ENCODE data around the gene LAMA4.

LAMA4 gene

GRCh38 chr6:112195166-112195565 lies 59.2 kb downstream of the LAMA4 start:
- Histone ChIP-seq H2AFZ (ENCODE audit: low read depth, low read length) (no peak overlapping the region), H3K36me3 (ENCODE audit: insufficient read depth, low read length) (no peaks in the 10 kb centered on the region), H3K4me1 (ENCODE audit: insufficient read depth, low read length) (peaks cover 14% of the 10 kb centered on the region), H3K4me3 (ENCODE audit: low read length) (no peak overlapping the region), H3K9me3 (ENCODE audit: low read length) (no peaks in the 10 kb centered on the region), H3K27me3 (ENCODE audit: insufficient read depth, low read length) (no peaks in the 10 kb centered on the region)

- Histone ChIP-seq H3K36me3 (ENCODE audit: insufficient read depth, low read length) (no peaks in the 10 kb centered on the region), H3K9me3 (ENCODE audit: low read length) (no peaks in the 10 kb centered on the region), H3K27me3 (ENCODE audit: insufficient read depth, low read length) (no peaks in the 10 kb centered on the region), H3K4me3 (ENCODE audit: low read length) (no peak overlapping the region), H3K4me1 (ENCODE audit: insufficient read depth, low read length) (peaks cover 14% of the 10 kb centered on the region), H2AFZ (ENCODE audit: low read depth, low read length) (no peak overlapping the region)
Measured at GRCh38 chr6:112194511-112194910, 59.9 kb downstream of the LAMA4 start.

GRCh38 chr6:112193535-112194051 lies 60.8 kb downstream of the LAMA4 start:
- Histone ChIP-seq H3K27me3 (ENCODE audit: insufficient read depth, low read length) (no peaks in the 10 kb centered on the region), H3K4me1 (ENCODE audit: insufficient read depth, low read length) (peaks cover 14% of the 10 kb centered on the region), H2AFZ (ENCODE audit: low read depth, low read length) (no peak overlapping the region), H3K36me3 (ENCODE audit: insufficient read depth, low read length) (no peaks in the 10 kb centered on the region), H3K9me3 (ENCODE audit: low read length) (no peaks in the 10 kb centered on the region), H3K4me3 (ENCODE audit: low read length) (no peak overlapping the region)

DNA sequence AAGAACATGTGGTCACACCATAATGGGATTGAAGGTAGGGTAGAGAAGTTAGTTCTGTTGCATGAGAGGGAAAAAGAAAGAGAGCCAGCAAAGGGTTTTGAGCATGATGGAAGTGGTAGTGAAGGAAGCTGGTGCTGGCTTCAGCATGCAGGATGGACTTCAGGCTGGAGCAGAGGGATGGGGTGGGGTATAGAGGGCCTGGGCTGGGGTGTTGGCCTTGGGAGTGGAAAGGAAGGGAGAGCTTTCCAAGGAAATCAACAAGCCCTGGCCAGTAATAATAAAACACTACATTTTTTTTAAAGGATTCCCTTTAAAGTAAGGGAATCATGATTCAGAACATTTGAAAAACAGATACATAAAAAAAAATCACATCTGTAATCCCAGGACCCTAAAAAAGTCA lies 61.2 kb downstream of the LAMA4 start:
- no peaks in the 10 kb centered on the region for H3K36me3 ChIP-seq (ENCODE audit: insufficient read depth, low read length)
- H3K4me1 ChIP-seq (ENCODE audit: insufficient read depth, low read length), result peaks cover 14% of the 10 kb centered on the region
- H2AFZ ChIP-seq (ENCODE audit: low read depth, low read length), result no peak overlapping the region
- H3K9me3 ChIP-seq (ENCODE audit: low read length), result no peaks in the 10 kb centered on the region
- no peak overlapping the region for H3K4me3 ChIP-seq (ENCODE audit: low read length)
- no peaks in the 10 kb centered on the region for H3K27me3 ChIP-seq (ENCODE audit: insufficient read depth, low read length)

- Histone ChIP-seq H3K4me3 (ENCODE audit: low read length) (no peak overlapping the region), H3K27me3 (ENCODE audit: insufficient read depth, low read length) (no peaks in the 10 kb centered on the region), H2AFZ (ENCODE audit: low read depth, low read length) (no peak overlapping the region), H3K36me3 (ENCODE audit: insufficient read depth, low read length) (no peaks in the 10 kb centered on the region), H3K4me1 (ENCODE audit: insufficient read depth, low read length) (peaks cover 14% of the 10 kb centered on the region), H3K9me3 (ENCODE audit: low read length) (no peaks in the 10 kb centered on the region)
Measured at GRCh38 chr6:112191509-112192020, 62.8 kb downstream of the LAMA4 start.

- Histone ChIP-seq H2AFZ (ENCODE audit: low read depth, low read length) (no peak overlapping the region), H3K9me3 (ENCODE audit: low read length) (no peaks in the 10 kb centered on the region), H3K4me1 (ENCODE audit: insufficient read depth, low read length) (peaks cover 14% of the 10 kb centered on the region), H3K27me3 (ENCODE audit: insufficient read depth, low read length) (no peaks in the 10 kb centered on the region), H3K4me3 (ENCODE audit: low read length) (no peak overlapping the region), H3K36me3 (ENCODE audit: insufficient read depth, low read length) (no peaks in the 10 kb centered on the region)
Measured at GRCh38 chr6:112190164-112190563, 64.2 kb downstream of the LAMA4 start.

DNA sequence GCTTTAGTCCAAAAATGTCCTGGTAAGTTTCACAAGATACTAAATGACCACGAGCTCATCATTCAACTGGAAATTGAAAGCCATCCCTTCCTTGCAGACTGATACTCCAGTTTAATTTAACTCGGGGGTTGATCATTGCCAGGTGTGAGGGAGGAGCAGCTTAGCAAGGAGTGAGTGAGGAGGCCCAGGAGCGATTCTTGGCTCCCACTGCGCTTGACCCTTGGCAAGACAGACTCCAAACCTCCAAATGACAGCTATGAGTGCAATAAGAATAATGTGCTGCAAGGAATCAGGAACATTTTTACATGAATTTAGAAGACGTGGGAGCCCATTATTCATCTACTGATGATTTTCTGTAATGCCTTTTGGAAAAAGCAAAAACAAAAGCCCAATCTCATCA lies 64.9 kb downstream of the LAMA4 start:
- no peaks in the 10 kb centered on the region for H3K36me3 ChIP-seq (ENCODE audit: insufficient read depth, low read length)
- no peaks in the 10 kb centered on the region for H3K9me3 ChIP-seq (ENCODE audit: low read length)
- H3K4me1 ChIP-seq (ENCODE audit: insufficient read depth, low read length), result peaks cover 11% of the 10 kb centered on the region
- H2AFZ ChIP-seq (ENCODE audit: low read depth, low read length), result no peak overlapping the region
- no peak overlapping the region for H3K4me3 ChIP-seq (ENCODE audit: low read length)
- H3K27me3 ChIP-seq (ENCODE audit: insufficient read depth, low read length), result no peaks in the 10 kb centered on the region

- no peak overlapping the region for H3K4me3 ChIP-seq (ENCODE audit: low read length)
Measured at GRCh38 chr6:112188906-112189305, 65.5 kb downstream of the LAMA4 start.

GRCh38 chr6:112187736-112188135 lies 66.6 kb downstream of the LAMA4 start:
- Histone ChIP-seq H3K4me3 (ENCODE audit: low read length) (no peak overlapping the region), H3K27me3 (ENCODE audit: insufficient read depth, low read length) (no peaks in the 10 kb centered on the region), H2AFZ (ENCODE audit: low read depth, low read length) (no peak overlapping the region), H3K4me1 (ENCODE audit: insufficient read depth, low read length) (no peaks in the 10 kb centered on the region), H3K36me3 (ENCODE audit: insufficient read depth, low read length) (no peaks in the 10 kb centered on the region), H3K9me3 (ENCODE audit: low read length) (no peaks in the 10 kb centered on the region)

More at GRCh38 chr6:112188906-112189305, 65.5 kb downstream of the LAMA4 start:
- H3K4me1 ChIP-seq (ENCODE audit: insufficient read depth, low read length), result peaks cover 5% of the 10 kb centered on the region
- no peaks in the 10 kb centered on the region for H3K36me3 ChIP-seq (ENCODE audit: insufficient read depth, low read length)
- no peaks in the 10 kb centered on the region for H3K27me3 ChIP-seq (ENCODE audit: insufficient read depth, low read length)
- no peaks in the 10 kb centered on the region for H3K9me3 ChIP-seq (ENCODE audit: low read length)
- no peak overlapping the region for H2AFZ ChIP-seq (ENCODE audit: low read depth, low read length)

GRCh38 chr6:112184951-112185350 lies 69.4 kb downstream of the LAMA4 start:
- Histone ChIP-seq H3K4me1 (ENCODE audit: insufficient read depth, low read length) (no peaks in the 10 kb centered on the region), H3K36me3 (ENCODE audit: insufficient read depth, low read length) (no peaks in the 10 kb centered on the region), H2AFZ (ENCODE audit: low read depth, low read length) (no peak overlapping the region), H3K27me3 (ENCODE audit: insufficient read depth, low read length) (no peaks in the 10 kb centered on the region), H3K9me3 (ENCODE audit: low read length) (no peaks in the 10 kb centered on the region), H3K4me3 (ENCODE audit: low read length) (no peak overlapping the region)

- Histone ChIP-seq H3K4me1 (ENCODE audit: insufficient read depth, low read length) (no peaks in the 10 kb centered on the region), H3K4me3 (ENCODE audit: low read length) (no peak overlapping the region)
Measured at GRCh38 chr6:112183271-112183671, 71.1 kb downstream of the LAMA4 start.

GRCh38 chr6:112181130-112181529 lies 73.2 kb downstream of the LAMA4 start:
- Histone ChIP-seq H3K4me3 (ENCODE audit: low read length) (no peak overlapping the region), H2AFZ (ENCODE audit: low read depth, low read length) (no peak overlapping the region), H3K27me3 (ENCODE audit: insufficient read depth, low read length) (no peaks in the 10 kb centered on the region), H3K9me3 (ENCODE audit: low read length) (no peaks in the 10 kb centered on the region), H3K4me1 (ENCODE audit: insufficient read depth, low read length) (no peaks in the 10 kb centered on the region), H3K36me3 (ENCODE audit: insufficient read depth, low read length) (no peaks in the 10 kb centered on the region)

More at GRCh38 chr6:112183271-112183671, 71.1 kb downstream of the LAMA4 start:
- H3K36me3 ChIP-seq (ENCODE audit: insufficient read depth, low read length), result no peaks in the 10 kb centered on the region
- H3K9me3 ChIP-seq (ENCODE audit: low read length), result no peaks in the 10 kb centered on the region
- no peaks in the 10 kb centered on the region for H3K27me3 ChIP-seq (ENCODE audit: insufficient read depth, low read length)
- H2AFZ ChIP-seq (ENCODE audit: low read depth, low read length), result no peak overlapping the region

- no peaks in the 10 kb centered on the region for H3K27me3 ChIP-seq (ENCODE audit: insufficient read depth, low read length)
- H2AFZ ChIP-seq (ENCODE audit: low read depth, low read length), result no peak overlapping the region
- no peak overlapping the region for H3K4me3 ChIP-seq (ENCODE audit: low read length)
- no peaks in the 10 kb centered on the region for H3K36me3 ChIP-seq (ENCODE audit: insufficient read depth, low read length)
- no peaks in the 10 kb centered on the region for H3K9me3 ChIP-seq (ENCODE audit: low read length)
- H3K4me1 ChIP-seq (ENCODE audit: insufficient read depth, low read length), result no peaks in the 10 kb centered on the region
Measured at GRCh38 chr6:112180095-112180820, 74.1 kb downstream of the LAMA4 start.
